ENCODE measurements around the gene TRIM44.
A peak's percentile ranks its signal among the peaks of the same experiment; 100 is the strongest.

The TRIM44 gene

DNA sequence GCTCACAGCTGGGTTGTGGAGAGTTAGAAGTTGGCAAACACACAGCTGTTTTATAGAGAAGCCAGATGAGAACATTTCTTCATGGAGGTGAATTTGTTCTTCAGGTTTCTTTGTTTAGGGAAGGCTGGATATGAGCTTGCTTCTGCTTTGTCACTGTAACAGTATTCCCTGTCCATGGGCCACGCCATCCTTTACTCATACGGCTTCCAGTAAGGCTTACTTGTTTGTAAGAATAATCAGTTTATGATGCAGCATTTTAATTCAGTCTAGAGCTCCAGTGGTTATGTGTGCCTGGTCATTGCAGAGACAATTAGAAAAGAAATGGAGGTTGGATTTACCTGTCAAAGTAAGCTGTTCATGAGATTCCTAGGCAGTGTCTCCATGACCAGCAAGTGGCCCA is 131.8 kb downstream of the TRIM44 start:
- no peak for DNase-seq

DNA sequence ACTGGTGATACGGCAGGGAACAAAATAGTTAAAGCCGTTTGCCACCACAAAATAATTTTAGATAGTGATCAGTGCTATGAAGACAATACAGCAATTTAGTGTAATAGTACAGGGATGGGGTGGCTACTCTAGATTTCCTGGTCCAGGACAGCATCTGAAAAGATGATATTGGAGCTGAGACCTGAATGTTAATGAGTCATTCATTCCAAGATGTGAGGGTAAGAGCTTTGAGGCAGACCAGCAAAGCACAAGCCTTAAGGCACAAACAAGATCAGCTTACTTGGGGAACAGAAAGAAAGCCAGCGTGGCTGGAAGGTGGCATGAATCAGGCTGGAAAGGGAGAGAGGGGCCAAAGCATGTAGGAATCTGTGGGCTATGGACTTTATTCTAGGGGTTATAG is 132.3 kb downstream of the TRIM44 start:
- DNase-seq = peak; percentile 65

DNA sequence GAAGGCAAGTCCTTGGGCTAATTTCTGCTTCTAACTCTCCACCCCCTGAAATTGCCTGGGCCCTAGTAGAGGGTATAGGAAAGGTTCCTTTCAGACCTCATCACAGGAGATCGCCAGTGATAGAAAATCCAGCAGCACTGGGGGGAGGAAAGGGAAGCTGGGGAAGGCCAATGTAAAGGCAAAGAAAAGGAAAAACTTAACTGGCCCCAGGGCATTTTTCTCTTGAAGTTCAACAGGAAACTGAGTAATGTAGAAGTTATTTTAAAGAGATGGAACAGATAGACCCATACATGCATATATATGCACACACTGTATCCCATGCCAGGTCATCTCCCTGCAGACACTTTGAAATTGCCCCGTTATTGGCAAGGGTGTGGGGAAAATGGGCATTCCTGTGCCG is 134.0 kb downstream of the TRIM44 start:
- DNase-seq = peak; percentile 76

DNA sequence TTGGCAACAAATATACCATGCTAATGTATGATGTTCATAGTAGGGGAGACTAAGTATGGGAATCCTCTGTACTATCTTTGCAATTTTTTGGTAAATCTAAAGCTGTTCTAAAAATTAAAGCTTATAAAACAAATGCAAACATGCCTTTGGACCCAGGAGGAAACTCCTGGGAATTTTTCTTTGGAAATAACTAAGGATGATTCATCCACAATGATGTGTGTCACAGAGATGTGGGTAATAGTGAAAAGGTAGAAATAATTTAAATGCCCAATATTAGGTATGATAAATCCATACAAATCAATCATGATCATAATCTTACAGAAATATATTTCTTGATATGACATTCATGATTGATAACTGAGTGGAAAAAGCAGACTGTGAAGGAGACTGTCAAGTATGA is 135.8 kb downstream of the TRIM44 start:
- peak; percentile 39 for DNase-seq

DNA sequence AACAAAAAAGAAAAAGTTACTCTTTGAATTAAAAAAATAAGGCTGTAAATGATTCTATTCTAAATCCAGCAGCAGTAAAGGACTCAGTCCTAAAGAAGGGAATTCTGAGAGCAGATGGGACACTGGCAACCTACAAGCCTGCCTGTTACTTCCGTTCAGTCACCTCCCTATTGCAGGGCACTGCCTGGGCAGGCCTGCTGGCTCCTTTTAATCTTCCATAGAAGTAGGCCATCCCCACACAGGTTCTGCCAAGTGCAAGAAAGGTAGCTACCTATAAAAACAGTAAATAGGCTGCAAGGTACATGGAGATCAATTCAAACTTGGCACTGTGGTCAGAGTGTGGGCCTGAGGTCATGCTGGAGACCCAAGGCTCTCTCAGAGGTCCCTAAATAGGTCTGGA is 136.4 kb downstream of the TRIM44 start:
- DNase-seq = no peak

DNA sequence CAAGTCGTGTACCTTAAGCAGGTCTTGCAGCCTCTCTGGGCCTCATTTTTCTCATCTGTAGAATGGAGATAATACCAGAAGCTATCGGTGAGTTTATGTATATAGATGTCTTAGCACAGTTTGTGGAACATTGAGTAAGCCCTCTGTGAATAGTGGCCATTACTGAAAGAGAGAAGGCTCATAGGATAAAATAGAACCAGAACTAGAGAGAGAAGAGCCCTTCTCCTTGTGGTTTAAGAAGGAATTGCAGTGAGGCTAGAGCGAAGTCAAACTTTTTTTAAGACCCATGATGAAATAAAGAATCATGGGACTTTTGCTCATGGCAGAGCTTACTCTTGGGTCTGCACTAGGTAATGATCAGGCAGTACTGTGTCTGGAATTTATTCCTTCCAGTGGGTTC is 137.1 kb downstream of the TRIM44 start:
- DNase-seq = no peak

DNA sequence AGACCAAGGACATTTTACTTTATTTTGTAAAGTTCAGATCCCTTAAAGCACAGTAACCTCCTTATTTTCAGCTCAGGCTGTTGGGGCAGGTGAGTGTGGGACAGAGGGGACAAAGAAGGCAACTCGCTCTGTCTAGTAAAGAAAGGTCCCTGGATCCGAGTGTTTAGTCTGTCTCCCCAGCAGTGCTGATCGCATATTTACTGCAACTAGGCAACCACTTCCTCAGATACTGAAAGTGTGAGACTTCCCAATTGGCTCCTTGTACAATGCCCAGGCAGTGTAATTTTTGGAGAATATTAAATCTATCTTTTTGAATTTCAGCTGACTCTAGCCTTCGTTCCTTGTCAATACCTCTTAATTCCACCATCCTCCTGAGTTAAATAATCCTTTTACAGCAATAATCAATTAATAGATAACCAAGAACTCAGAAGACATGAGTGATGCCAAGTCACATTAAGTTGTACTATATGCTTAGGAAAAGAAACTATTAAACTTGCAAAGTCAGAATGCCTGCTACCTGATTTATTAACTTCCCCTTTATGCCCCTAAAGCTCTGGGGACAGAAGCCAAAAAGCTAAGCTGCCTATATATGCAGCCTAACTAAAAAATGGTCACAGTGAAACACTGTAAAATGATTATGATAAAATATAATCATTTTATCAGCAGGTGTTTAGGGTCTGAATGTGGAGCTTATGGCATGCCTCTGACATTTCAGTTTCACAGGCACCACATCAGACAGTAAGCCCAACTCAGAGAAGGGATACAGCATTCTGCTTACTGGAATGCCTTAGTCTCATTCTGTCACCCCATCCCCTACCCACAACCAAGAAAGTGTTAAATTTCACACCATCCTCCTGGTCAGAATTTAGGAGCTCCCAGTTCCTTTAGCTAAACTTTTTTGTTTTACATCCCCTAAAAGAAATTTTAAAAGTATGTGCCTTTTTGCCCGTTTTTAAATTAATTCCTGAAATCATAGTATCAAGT is 138.7 kb downstream of the TRIM44 start:
- no peak for DNase-seq

DNA sequence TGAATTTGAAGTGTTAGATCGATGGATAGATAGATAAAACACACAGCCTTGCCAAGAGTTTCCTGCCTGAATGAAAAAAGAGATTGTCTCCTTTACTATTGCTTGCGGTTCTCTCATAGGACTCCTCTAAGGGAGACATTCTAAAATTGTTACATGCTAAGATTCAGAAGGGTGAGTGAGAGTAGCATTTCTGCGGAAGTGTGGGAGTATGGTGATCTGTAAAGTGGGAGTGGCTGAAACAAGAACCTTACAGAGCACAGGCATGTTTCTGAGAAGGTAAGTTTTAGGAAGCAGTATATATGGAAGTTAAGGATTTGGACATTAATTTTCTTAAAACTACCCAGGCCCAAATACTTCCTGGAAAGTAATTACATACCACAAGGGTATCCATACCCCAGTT is 139.6 kb downstream of the TRIM44 start:
- no peak for DNase-seq

DNA sequence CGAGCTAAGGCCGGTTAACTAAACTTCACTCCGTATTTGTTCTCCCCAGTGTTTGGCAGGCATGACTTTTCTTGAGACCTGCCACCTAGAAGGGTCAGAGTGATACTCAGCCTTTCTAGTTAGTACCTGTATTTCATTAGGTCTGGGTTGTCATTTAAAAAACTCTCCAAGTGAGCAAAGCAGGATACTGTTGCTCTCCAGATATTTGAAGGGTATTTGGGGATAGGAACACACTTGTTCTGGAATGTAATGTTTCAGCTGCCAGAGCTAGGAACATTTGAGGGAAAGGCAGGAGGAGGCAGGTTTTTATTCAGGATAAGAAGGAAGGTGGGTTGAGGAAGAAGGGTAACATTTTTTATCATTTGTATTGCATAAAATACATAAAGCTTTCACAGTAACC is 140.1 kb downstream of the TRIM44 start:
- DNase-seq = no peak

DNA sequence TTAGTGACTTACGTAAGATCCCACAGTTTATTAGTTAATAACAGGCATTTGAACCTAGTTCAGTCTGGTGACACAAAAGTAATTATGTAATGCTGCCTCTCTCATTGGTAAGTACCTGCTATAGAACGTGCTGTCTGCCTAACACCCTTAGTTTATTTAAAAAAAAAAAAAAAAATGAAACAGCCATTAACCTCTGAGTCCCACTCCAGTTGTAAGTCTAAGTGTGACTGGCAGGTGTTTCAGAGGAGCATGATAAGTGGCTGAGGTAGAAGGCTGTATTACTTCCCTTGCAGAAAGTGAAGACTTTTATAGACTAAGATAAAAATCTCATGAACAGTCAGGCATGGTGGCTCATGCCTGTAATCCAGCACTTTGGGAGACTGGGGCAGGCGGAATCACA is 140.5 kb downstream of the TRIM44 start:
- no peak for DNase-seq

DNA sequence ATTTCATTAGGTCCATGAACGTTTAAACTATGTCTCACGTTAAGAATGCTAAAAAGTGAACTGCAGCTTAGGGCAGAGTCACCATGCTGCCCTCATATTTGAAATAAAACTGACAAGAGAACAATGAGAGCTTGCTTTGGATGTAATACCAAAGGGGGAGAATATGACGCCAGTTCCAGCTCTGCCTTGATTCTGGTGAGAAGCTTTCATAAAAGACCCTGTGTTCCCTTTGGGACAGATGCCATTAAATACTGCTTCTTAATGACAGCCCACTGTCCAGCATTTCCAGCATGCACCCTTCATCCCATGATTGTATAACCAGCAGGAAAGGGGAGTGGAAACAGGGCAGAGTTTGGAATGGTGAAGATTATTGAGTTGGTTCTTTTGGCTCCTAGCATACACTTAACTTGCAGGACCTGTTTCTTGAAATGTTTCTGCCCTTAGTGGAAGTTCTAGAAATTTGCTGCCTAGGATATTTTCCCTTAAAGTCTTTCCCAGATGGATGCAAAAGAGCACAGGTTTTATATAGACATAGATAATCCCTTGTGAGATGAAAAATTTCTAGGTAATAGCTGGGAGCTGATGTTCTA is 142.0 kb downstream of the TRIM44 start:
- DNase-seq = no peak

DNA sequence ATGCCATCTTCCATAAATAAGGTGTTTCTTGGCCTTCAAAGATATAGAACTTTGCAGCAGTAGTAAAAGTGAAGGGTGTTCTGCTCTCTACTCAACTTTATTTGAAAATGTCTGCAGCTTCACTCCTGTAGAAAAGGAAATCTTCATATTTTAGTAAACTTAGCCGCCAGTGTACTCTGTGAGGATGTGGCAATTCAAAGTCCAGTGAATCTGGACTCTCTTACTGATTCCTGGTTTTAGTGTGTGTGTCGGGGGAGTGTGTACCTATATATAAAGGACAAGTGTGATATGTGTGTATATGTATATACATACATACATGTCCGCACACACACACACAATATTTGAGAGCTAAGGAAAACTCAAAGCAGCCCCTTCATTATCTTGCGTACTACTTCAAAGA is 147.0 kb downstream of the TRIM44 start:
- DNase-seq = no peak

DNA sequence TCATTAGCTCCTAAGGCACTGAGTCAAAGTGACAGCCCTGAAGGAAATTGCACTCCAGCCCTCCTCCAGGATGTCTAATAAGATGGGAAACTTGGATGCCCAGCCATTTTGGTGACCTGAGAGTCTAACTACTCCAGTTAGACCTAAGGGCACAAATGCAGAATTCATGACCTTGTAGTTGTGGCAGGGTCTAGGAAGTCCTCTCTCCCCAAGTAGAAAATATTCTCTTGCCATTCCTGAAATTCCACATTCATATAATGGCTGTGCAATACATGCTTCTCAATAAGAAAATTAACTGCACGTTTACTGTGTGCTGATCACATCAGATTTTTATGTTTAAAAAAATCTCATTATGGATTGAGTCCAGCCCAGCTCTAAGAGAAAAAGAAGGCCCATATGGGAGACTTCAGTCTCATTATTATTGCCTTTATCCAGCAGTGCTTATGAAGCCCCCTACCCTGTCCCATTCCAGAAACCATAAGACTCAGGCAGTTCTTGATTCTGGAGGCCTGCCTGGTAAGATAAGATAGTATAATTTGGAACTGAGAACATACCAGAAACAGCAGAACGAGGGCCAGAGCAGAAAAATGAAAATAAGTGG is 147.6 kb downstream of the TRIM44 start:
- no peak for DNase-seq

DNA sequence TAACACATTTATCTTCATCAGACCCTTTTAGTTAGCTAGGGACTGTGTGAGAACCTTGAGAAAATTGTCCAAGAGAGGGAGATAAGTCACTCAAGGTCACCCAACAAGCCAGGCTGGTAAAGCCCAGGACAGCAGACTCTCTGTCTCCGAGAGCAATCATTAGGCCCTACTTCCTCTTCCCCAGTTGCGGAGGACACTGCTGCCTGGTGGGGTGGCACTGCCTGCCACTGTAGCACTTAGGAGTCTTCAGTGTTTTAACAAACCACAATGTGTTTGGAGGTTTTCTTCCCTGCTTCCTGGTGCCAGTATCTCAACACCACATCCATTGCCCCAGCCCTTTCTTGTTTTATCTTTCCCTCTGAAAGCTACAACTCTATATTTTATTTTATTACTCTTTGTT is 149.2 kb downstream of the TRIM44 start:
- DNase-seq = no peak

DNA sequence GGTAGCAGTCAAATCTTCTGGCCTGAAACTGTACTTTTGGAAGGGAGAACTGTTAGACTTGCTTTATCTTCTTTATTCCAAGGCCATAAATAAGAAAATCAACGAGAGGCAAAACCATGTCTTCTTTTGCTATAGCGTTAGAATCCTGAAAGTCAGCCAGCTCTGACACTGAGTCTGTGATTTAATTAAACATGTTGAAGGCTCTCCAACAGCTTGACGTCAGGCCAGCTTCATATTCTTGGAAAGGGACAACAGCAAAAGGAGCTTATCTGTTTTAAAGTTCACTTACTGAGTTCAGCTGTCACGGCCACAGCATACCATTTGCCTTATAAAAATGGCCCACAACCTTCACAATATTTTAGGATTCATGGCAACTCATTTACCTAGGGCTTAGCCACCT is 150.3 kb downstream of the TRIM44 start:
- DNase-seq = no peak

DNA sequence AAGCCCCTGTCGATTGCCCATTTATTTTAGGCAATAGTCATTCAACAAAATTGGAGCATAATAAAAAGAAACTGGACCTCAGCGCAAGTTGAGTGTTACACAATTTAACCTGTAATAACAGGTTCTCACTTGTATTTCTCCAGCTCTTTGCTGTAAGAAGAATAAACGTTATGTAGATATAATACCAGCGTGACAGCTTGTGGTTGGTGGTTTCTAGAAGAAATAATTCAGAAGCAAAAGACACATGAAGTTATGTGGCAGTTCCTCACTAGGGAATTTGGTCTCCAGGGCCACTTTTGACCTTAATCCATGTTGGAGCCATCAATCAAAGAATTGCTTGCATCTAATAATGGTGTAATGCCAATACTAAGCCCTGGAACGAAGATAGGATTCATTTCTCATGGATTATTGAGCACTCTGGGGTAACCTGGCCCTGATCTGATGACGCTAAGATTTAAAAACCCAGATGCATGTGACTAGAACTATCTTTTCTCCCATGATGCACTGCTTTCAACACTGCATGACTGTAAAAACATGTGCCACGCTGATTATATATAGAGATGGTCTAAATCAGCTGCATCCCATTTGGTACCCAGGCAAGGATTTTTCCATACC is 151.6 kb downstream of the TRIM44 start:
- DNase-seq = no peak

DNA sequence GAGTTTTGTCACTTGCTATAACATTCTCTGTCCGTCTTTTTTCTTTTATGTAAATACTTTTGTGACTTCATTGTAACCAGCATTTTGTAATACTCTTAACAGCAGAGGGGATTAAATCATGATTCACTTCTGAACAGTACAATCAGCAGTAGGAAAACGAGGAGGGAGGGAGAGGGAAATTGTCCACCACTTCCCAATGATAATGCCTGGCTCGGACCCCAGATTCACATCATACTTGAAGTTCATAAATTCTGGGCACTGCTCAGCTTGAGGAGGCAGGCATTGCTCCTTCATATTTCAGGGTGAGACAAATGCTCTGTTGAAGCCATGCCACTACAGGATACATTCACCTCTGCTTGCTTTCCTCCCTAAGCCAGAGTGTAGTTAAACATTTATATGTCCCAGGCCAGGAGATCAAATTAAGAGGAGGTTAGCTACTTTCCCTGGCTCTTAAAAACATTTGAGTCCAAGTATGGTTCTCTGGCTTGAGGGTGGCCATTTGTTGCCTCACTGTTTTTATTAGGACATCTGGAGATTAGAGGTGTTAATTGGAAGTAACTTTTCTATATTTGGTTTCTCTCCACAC is 152.2 kb downstream of the TRIM44 start:
- no peak for DNase-seq

DNA sequence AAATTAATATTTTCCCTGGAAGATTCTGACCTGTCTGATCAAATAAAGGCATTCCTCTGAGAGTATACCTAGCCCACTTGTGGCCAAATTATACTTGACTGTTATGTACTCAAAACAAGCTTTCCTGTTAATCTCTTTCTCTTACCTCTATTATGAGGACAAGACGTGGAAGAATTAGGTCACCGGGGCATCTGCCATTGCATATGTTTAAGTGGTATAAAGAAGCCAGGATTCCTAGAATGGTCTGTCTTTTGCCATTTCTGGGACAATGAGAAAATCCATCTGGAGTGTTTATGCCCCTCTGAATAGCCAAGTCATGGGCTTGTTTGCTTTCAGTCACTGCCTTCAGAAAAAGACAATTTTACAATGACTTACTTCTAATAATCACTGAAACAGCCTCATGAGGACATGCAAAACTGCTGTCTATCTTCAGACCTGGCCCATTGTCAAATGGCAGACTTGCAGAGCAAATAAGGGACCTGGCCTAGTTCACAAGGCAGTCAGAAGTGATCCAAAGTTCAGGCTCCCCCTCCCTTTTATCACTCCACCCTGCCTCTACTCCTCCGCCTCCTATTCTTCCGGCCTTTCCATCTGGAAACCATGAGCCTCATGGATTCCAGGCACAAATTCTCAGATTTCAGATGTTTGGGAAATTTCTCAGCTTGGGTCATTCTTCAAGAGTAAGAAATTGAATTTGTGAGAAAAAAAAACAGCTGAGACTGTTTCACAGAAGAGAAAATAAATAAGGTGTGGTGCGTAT is 153.2 kb downstream of the TRIM44 start:
- DNase-seq = peak; percentile 71

DNA sequence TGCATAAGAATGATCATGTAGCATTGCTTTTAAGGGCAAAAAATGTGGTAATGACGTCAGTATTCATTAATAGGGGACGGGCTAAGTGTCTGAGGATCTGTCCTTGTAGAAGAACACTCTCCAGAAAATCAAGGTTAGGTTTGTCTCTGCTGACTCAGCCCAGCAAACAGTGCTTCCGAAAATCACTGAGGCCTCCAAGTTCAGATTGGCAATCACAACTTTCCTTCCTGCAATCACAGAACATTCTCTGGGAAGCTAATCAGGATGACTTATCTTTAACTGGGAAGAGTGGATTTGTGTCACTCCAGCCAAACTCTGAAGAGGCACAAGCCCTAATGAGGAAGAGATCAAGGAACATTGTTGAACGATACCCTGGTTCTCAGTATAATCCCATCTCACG is 158.0 kb downstream of the TRIM44 start:
- DNase-seq = no peak

DNA sequence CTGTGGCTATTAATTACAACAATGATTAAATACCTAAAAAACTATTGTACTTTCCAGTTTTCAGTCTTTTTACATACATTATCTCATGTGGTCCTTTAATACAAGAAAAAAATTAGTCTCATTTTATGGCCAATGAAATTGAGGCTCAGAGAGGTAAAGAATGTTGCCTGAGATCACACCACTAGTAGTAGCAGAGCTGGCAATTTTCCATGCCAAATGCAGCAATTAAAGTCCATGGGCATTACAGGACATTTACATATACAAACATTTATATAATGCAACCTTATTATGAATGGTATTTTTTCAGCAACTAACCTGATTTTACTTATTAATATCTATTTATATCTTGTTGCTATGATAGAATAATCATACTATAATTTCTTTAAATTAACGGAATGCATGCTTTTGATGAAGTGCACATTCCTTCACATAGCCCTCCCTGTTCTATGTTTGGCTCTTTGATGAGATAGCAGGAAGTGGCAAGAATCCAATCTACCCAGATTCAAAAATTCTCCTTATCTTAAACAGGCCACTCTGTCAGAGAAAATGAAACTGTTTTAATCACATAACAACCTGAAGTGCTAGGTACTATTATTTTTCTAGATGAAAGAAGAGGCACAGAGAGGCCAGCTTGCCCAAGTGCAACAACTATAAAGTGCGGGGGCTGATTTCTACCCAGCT is 160.4 kb downstream of the TRIM44 start:
- DNase-seq = no peak

DNA sequence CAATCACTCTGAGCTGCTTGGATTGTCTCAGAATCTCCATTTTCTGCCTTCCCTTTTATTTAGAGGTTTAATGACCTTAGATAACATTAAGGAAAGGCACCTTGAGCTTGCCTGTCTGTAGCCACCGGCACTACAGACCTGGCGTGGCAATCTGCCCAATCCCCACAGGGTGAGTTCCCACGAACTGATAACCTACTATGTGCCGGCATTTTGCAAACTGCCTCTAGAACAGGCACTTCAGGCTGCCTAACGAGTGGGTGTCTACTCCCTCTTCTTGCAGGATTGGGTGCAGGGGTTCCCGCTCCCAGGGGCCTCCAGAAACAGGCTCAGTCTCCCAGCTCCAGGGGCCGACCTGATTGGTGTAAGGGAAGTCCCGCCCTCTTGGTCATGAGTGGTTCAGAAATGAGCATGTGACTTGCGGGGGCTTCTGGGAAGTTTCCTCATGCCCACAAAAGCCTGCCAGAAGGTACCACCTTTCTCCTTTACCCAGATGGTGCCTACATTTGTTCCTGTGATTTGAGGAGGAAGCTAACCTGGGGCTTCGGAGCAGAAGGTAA is 161.2 kb downstream of the TRIM44 start:
- DNase-seq = no peak

DNA sequence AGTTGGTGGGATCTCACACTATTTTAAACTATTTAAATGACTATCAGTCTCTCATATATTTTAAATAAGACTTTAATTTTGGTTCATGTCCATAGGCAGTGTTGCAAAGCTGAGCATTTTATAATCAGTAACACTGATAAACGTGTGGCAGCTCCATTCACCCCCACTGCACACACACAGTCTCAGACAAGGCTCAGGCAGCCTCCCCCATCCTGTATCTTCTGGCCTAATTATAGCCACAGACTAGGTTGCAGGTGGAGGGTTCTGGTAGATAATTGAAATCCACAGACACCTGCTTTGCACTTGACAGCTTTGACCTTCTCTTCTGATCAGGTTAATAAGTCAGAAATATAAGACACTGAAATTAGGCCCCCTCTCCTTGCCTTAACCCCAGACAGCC is 162.8 kb downstream of the TRIM44 start:
- DNase-seq = no peak
